Lung (tissue), 12 donors: ENCODE results near the gene MEPCE. TPM values are rescaled to one million over a fixed set of nuclear protein-coding genes. Genes with fewer than 3 reads are reported as not detected.

Source experiments
- ATAC-seq: fragments of 200-7000 bp; cut with Tn5 transposase; one replicate; pipeline ENCODE4 v1.9.1; 2020; ENCODE audit warnings: moderate number of reproducible peaks; ENCODE audit not compliant: insufficient read depth, low FRiP score
- DNase-seq, 3 donors: peaks; one replicate each; pipeline ENCODE4 v3.0.0-alpha.2; 2013 to 2017
- H3K27ac ChIP-seq, 2 donors: one replicate each; pipeline ENCODE4 v1.5.1; 2013; ENCODE audit warnings: mild to moderate bottlenecking in 2 of 2, moderate library complexity in 2 of 2, control low read depth in 1 of 2, inconsistent platforms in 1 of 2, low read depth in 1 of 2, low read length in 1 of 2
- H3K27me3 ChIP-seq, 3 donors: one replicate each; pipeline ENCODE4 v1.5.1; 2013; ENCODE audit warnings: low read length in 2 of 3; ENCODE audit not compliant: control insufficient read depth in 3 of 3, insufficient read depth in 3 of 3
- H3K36me3 ChIP-seq, 4 donors: one replicate each; pipeline ENCODE4 v1.5.1; 2013; ENCODE audit warnings: low read length in 4 of 4, mild to moderate bottlenecking in 1 of 4, moderate library complexity in 1 of 4; ENCODE audit not compliant: control insufficient read depth in 4 of 4, insufficient read depth in 4 of 4
- H3K4me1 ChIP-seq, 5 donors: one replicate each; pipeline ENCODE4 v1.5.1; 2013; ENCODE audit warnings: low read length in 5 of 5, mild to moderate bottlenecking in 2 of 5, moderate library complexity in 1 of 5; ENCODE audit not compliant: control insufficient read depth in 5 of 5, insufficient read depth in 5 of 5
- H3K4me3 ChIP-seq: one replicate; pipeline ENCODE4 v1.5.1; 2013; ENCODE audit warnings: mild to moderate bottlenecking, control low read depth, moderate library complexity
- H3K9ac ChIP-seq, 2 donors: one replicate each; pipeline ENCODE4 v1.5.1; 2013; ENCODE audit warnings: low read length in 2 of 2, control low read depth in 1 of 2; ENCODE audit not compliant: insufficient read depth in 1 of 2
- H3K9me3 ChIP-seq, 4 donors: one replicate each; pipeline ENCODE4 v1.5.1; 2013; ENCODE audit warnings: low read length in 3 of 4, mild to moderate bottlenecking in 1 of 4, moderate library complexity in 1 of 4; ENCODE audit not compliant: control insufficient read depth in 4 of 4, insufficient read depth in 3 of 4
- WGBS, 2 donors: extraction: QIAGEN DNeasy Blood & Tissue Kit; methylation state at CpG; one replicate each; pipeline ENCODE4 v1.1.7; 2013; 5-methylcytosine and 5-hydroxymethylcytosine counted together
- polyA plus RNA-seq, 2 donors: library from polyadenylated mRNA; stranded (reverse); fragments of 200-250 nt; gene quantifications; one replicate each; pipeline ENCODE4 v1.2.1, GENCODE V29; 2013
- total RNA-seq, 2 donors: library from RNA; depleted of rRNA in 1 of 2; stranded (reverse); fragments of >200 nt in 1 of 2; gene quantifications; one replicate each; pipeline ENCODE4 v1.2.1, GENCODE V29; 2014 to 2021
- TF ChIP-seq, protein P1 (sequence below): IDR thresholded peaks from 2 replicates; pipeline ENCODE4 v1.5.1; 2012; ENCODE audit warnings: mild to moderate bottlenecking; ENCODE audit errors: control extremely low read depth, extremely low read depth
- donor health status: control.
- donor health status: control.
- donor health status: Bipolar disorder and iron deficiency.
- donor health status: healthy.
- donor health status: DM: yes; HTN: yes; CAD: no.

Gene MEPCE
- total and polyA plus RNA-seq, 4 donors: 25.6 to 38.7 (median 29.1) TPM

DNA sequence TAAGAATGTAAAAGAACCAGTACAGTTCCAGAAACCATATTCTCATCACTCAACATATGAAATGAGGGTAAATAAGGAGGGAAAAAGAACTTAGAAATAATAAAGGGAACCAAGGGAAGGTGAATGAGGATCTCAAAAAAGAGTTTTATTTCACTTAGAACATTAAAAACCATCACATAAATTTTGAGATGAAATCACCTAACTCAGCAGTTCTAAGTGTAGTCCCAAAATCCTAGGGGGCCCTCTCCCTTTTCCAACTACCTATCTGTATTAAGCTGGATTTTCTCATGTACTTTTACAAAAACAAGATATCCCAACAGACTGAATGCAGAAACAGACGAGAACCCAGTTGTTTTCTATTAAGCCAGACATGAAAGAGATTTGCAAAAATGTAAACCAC lies 4.3 kb upstream of the MEPCE start:
- 39 to 86% methylated on average over 1 of the region's 1 CpG for WGBS, 2 donors
- no peak for ATAC-seq
- Histone ChIP-seq H3K27ac (no peak overlapping the region), H3K27me3 (no peaks in the 10 kb centered on the region), H3K9me3 (no peaks in the 10 kb centered on the region), H3K4me3 (no peak overlapping the region), H3K36me3 (peaks cover 0 to 2% (median 0%) of the 10 kb centered on the region in 4 donors), H3K4me1 (peaks cover 0 to 4% (median 0%) of the 10 kb centered on the region in 5 donors), H3K9ac (no peak overlapping the region)
- TF ChIP-seq, protein P1, sequence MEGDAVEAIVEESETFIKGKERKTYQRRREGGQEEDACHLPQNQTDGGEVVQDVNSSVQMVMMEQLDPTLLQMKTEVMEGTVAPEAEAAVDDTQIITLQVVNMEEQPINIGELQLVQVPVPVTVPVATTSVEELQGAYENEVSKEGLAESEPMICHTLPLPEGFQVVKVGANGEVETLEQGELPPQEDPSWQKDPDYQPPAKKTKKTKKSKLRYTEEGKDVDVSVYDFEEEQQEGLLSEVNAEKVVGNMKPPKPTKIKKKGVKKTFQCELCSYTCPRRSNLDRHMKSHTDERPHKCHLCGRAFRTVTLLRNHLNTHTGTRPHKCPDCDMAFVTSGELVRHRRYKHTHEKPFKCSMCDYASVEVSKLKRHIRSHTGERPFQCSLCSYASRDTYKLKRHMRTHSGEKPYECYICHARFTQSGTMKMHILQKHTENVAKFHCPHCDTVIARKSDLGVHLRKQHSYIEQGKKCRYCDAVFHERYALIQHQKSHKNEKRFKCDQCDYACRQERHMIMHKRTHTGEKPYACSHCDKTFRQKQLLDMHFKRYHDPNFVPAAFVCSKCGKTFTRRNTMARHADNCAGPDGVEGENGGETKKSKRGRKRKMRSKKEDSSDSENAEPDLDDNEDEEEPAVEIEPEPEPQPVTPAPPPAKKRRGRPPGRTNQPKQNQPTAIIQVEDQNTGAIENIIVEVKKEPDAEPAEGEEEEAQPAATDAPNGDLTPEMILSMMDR: no peak
- DNase-seq: no peak

DNA sequence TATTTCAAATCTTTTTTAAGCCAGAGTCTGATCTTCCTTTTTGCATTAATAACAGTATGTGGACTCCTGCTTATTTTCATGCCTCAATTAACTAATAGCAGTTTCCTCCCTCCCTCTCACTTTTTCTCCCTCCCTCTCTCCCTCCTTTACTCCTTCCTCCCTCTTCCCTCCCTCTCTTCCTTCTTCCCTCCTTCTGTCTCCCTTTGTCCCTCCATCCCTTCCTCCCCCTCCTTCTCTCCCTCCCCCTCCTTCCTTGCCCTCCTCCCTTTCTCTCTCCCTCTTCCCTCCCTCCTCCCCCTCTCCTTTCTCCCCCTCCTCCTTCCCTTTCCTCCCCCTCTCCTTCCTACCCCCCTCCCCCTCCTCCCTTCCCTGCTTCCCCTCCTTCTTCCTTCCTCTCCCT lies 3.1 kb upstream of the MEPCE start:
- TF ChIP-seq, protein P1: no peak
- Histone ChIP-seq H3K27me3 (no peaks in the 10 kb centered on the region), H3K4me1 (peaks cover 0 to 15% (median 6%) of the 10 kb centered on the region in 5 donors), H3K9ac (no peak overlapping the region), H3K9me3 (no peaks in the 10 kb centered on the region), H3K4me3 (no peak overlapping the region), H3K27ac (no peak overlapping the region), H3K36me3 (peaks cover 0 to 5% (median 1%) of the 10 kb centered on the region in 4 donors)
- ATAC-seq: no peak
- no peak for DNase-seq

DNA sequence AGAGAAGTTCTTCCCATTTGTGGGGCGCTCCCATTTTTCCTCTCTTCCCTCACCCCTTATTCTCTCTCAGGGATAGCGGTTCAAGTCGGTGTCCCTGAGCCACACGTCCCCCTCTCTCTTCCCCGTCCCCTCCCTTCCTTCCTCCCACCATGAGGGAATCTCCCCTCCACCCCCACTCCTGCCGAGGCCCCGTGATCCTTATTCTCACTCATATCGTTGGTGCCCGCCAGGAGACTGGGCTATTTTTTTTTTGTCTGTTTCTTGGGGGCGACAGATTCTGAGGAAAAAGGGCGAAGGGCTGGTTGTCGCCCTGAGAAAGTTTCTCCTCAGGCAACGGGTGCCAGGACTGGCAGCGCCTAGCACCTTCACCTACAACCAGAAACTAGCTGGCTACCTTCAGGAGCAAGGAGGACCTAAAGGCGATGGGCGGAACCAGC lies 1.9 kb upstream of the MEPCE start:
- ATAC-seq (no peak), DNase-seq (peak in 1 of 3 donors; percentile 9)
- H3K27me3 ChIP-seq: no peaks in the 10 kb centered on the region
- H3K36me3 ChIP-seq: peaks cover 0 to 8% (median 3%) of the 10 kb centered on the region in 4 donors
- H3K4me3 ChIP-seq: no peak overlapping the region
- TF ChIP-seq, protein P1: no peak
- peak overlapping the region in 1 of 2 donors; percentile 98 for H3K27ac ChIP-seq
- WGBS, 2 donors: 49 to 50% methylated on average over 16 of the region's 16 CpGs
- H3K4me1 ChIP-seq: peaks cover 0 to 23% (median 12%) of the 10 kb centered on the region in 5 donors
- H3K9ac ChIP-seq: no peak overlapping the region
- H3K9me3 ChIP-seq: no peaks in the 10 kb centered on the region
